Mucosa of descending colon (tissue), 3 donors: ENCODE measurements around the gene PKN2. TPM values are rescaled to one million over a fixed set of nuclear protein-coding genes. Genes with fewer than 3 reads are reported as not detected.
"Not testable (repeated sequence)": the region's sequence is repeated elsewhere in the genome, so short reads cannot be mapped to it uniquely, and the experiment has no call there.

Source experiments
- ATAC-seq: fragments of 200-7000 bp; cut with Tn5 transposase; one replicate; pipeline ENCODE4 v1.9.1; 2020; ENCODE audit warnings: mild to moderate bottlenecking, moderate library complexity
- DNase-seq, 3 donors: peaks; one replicate each; pipeline ENCODE4 v3.0.0-alpha.2; 2020
- H3K36me3 ChIP-seq: fragments of 200-600 bp; one replicate; pipeline ENCODE4 v1.8.0; 2021; ENCODE audit warnings: low read depth, mild to moderate bottlenecking
- H3K4me1 ChIP-seq: fragments of 200-600 bp; one replicate; pipeline ENCODE4 v1.8.0; 2021; ENCODE audit warnings: low read depth, mild to moderate bottlenecking
- H3K4me3 ChIP-seq: fragments of 200-600 bp; one replicate; pipeline ENCODE4 v1.8.0; 2021; ENCODE audit warnings: mild to moderate bottlenecking
- H3K9me3 ChIP-seq: fragments of 200-600 bp; one replicate; pipeline ENCODE4 v1.8.0; 2021; ENCODE audit warnings: mild to moderate bottlenecking
- CTCF ChIP-seq: fragments of 200-600 bp; IDR thresholded peaks from one replicate; pipeline ENCODE4 v1.8.0; 2022; ENCODE audit warnings: antibody characterized with exemption, mild to moderate bottlenecking
- intact Hi-C, 2 donors: fragments of 100-400 bp; cut with DNase I in 1 of 2; cut with micrococcal nuclease in 1 of 2; formaldehyde crosslinking; loops; one replicate each; pipeline versions ENCODE4 v1.11.0 to v1.11.1; 2022; cut with DNase I, micrococcal nuclease
- total RNA-seq, 3 donors: library from RNA; stranded (reverse); fragmentation: NEBNext Ultra II Directional in 2 of 3; extraction: Animal tissue kit (Norgen Biotek cat#: 25700) in 2 of 3; gene quantifications; one replicate each; pipeline versions ENCODE4 v1.2.1 to v1.2.4, GENCODE V29; 2021 to 2023
- donor health status: DM: no; HTN: no; CAD: no; lungs with moderate emphysema.
- donor health status: DM: no; HTN: no; CAD: no.
- donor health status: DM: no; HTN: yes; CAD: no.

The PKN2 gene
- total RNA-seq, 3 donors from 2014 or later = 54.6 to 81.9 (median 58.0) TPM

GRCh38 chr1:88708011-88708410, 23.9 kb downstream of the PKN2 start:
- Histone ChIP-seq H3K9me3 (no peaks in the 10 kb centered on the region), H3K36me3 (no peaks in the 10 kb centered on the region), H3K4me1 (no peaks in the 10 kb centered on the region), H3K4me3 (no peak overlapping the region)
- intact Hi-C loops = no loop called here
- ATAC-seq (no peak), DNase-seq (no peak)
- TF ChIP-seq CTCF = no peak

DNA sequence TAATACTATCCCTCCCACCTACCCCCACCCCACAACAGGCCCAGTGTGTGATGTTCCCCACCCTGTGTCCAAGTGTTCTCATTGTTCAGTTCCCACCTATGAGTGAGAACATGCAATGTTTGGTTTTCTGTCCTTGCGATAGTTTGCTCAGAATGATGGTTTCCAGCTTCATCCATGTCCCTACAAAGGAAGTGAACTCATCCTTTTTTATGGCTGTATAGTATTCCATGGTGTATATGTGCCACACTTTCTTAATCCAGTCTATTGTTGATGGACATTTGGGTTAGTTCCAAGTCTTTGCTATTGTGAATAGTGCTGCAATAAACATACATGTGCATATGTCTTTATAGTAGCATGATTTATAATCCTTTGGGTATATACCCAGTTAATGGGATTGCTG, 28.8 kb downstream of the PKN2 start:
- ATAC-seq, H3K9me3 ChIP-seq, DNase-seq, H3K4me1 ChIP-seq, intact Hi-C loops, H3K4me3 ChIP-seq, H3K36me3 ChIP-seq: not testable (repeated sequence)

- ATAC-seq, DNase-seq, H3K4me3 ChIP-seq, H3K36me3 ChIP-seq, intact Hi-C loops, H3K9me3 ChIP-seq, H3K4me1 ChIP-seq: not testable (repeated sequence)
Measured at GRCh38 chr1:88716571-88716970, 32.5 kb downstream of the PKN2 start.

DNA sequence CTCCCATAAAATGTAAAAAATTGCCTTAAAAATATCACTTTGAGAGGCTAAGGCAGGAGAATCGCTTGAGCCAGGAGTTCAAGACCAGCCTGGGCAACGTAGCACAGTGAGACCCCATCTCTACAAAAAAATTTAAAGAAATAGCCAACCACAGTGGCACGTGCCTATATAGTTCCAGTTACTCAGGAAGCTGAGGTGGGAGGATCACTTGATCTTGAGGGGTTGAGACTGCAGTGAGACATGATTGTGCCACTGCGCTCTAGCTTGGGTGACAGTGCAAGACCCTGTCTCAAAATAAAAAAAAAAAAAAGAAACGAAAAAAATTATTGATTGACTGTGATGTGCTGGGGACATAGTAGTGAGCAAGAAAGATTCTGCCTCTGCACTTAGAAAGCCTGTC, 38.4 kb downstream of the PKN2 start:
- Histone ChIP-seq H3K9me3 (no peaks in the 10 kb centered on the region), H3K36me3 (no peaks in the 10 kb centered on the region), H3K4me3 (no peak overlapping the region), H3K4me1 (peaks cover 3% of the 10 kb centered on the region)
- TF ChIP-seq CTCF = no peak
- DNase-seq = no peak
- ATAC-seq = no peak
- intact Hi-C loops = no loop called here

DNA sequence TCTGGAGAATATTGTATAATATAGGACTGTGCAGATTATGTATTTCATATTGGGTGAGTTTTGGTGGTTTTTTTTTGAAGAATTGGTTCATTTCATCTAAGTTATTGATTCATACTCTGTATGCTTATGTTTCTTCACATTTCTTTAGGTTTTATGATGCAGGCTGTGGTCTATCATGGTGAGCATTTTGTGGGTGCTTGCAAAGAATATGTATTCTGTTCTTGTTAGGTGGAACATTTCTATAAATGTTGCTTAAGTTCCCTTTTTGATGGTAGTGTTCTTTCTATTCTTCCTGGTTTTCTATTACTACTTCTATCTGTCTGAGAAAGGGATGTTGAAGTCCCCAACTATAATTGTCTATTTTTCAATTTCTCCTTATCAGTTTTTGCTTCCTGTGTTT, 42.6 kb downstream of the PKN2 start:
- H3K4me1 ChIP-seq = peaks cover 11% of the 10 kb centered on the region
- intact Hi-C loops = no loop called here

GRCh38 chr1:88727205-88727604, 43.1 kb downstream of the PKN2 start:
- H3K36me3 ChIP-seq = no peaks in the 10 kb centered on the region
- H3K9me3 ChIP-seq = no peaks in the 10 kb centered on the region
- DNase-seq (no peak), ATAC-seq (no peak)
- no peak overlapping the region for H3K4me3 ChIP-seq
- intact Hi-C loops = no loop called here
- H3K4me1 ChIP-seq = peaks cover 11% of the 10 kb centered on the region
- TF ChIP-seq CTCF = no peak

More for the DNA sequence above, 42.6 kb downstream of the PKN2 start:
- DNase-seq (no peak), ATAC-seq (no peak)
- H3K4me3 ChIP-seq = no peak overlapping the region
- H3K36me3 ChIP-seq = no peaks in the 10 kb centered on the region
- TF ChIP-seq CTCF = no peak
- H3K9me3 ChIP-seq = no peaks in the 10 kb centered on the region

- TF ChIP-seq CTCF = no peak
- Histone ChIP-seq H3K4me3 (no peak overlapping the region), H3K4me1 (peaks cover 11% of the 10 kb centered on the region), H3K36me3 (no peaks in the 10 kb centered on the region), H3K9me3 (no peaks in the 10 kb centered on the region)
- intact Hi-C loops = no loop called here
- ATAC-seq (no peak), DNase-seq (no peak)
Measured at GRCh38 chr1:88729297-88729696, 45.2 kb downstream of the PKN2 start.
